MM.1S (cell line): ENCODE measurements around the gene CCL25.
"Not testable (repeated sequence)": the region's sequence is repeated elsewhere in the genome, so short reads cannot be mapped to it uniquely, and the experiment has no call there.

ENCODE experiments used
- DNase-seq: peaks from one replicate; pipeline ENCODE4 v3.0.0-alpha.2; 2015
- H2AFZ ChIP-seq: fragments of 300-600 bp; sonication (generic); 2 replicates; pipeline ENCODE4 v1.6.0; 2016; ENCODE audit warnings: antibody characterized with exemption, low read length
- H3F3A ChIP-seq: fragments of 300-600 bp; sonication (generic); 2 replicates; pipeline ENCODE4 v1.6.1; 2016; ENCODE audit warnings: mild to moderate bottlenecking, antibody characterized with exemption, low read length, moderate library complexity, mixed read lengths; ENCODE audit not compliant: insufficient read depth
- H3K27ac ChIP-seq: fragments of 300-600 bp; sonication (generic); 2 replicates; pipeline ENCODE4 v1.5.1; 2016; ENCODE audit warnings: mild to moderate bottlenecking, low read length
- H3K27me3 ChIP-seq: fragments of 300-600 bp; sonication (generic); replicated peaks from 2 replicates; pipeline ENCODE4 v1.6.0; 2016; ENCODE audit warnings: low read length; ENCODE audit not compliant: insufficient read depth
- H3K36me3 ChIP-seq: fragments of 300-600 bp; sonication (generic); replicated peaks from 2 replicates; pipeline ENCODE4 v1.6.1; 2016; ENCODE audit warnings: mild to moderate bottlenecking, low read length, mixed read lengths; ENCODE audit not compliant: insufficient read depth
- H3K4me1 ChIP-seq: fragments of 300-600 bp; sonication (generic); 2 replicates; pipeline ENCODE4 v1.6.1; 2016; ENCODE audit warnings: low read length, mixed read lengths
- H3K4me2 ChIP-seq: fragments of 300-600 bp; sonication (generic); 2 replicates; pipeline ENCODE4 v1.6.0; 2016; ENCODE audit warnings: low read depth, low read length
- H3K4me3 ChIP-seq: fragments of 300-600 bp; sonication (generic); 2 replicates; pipeline ENCODE4 v1.5.1; 2016; ENCODE audit warnings: low read length, mixed read lengths
- H3K79me2 ChIP-seq: fragments of 300-600 bp; sonication (generic); 2 replicates; pipeline ENCODE4 v1.6.1; 2016; ENCODE audit warnings: mixed run types, low read length, mixed read lengths
- H3K9ac ChIP-seq: fragments of 300-600 bp; sonication (generic); 2 replicates; pipeline ENCODE4 v1.6.1; 2016; ENCODE audit warnings: low read length, mixed read lengths
- H3K9me2 ChIP-seq: fragments of 300-600 bp; sonication (generic); replicated peaks from 2 replicates; pipeline ENCODE4 v1.6.1; 2016; ENCODE audit warnings: mild to moderate bottlenecking, low read length, mixed read lengths; ENCODE audit not compliant: insufficient read depth
- H3K9me3 ChIP-seq: fragments of 300-600 bp; sonication (generic); replicated peaks from 2 replicates; pipeline ENCODE4 v1.6.1; 2016; ENCODE audit warnings: mild to moderate bottlenecking, low read length, mixed read lengths; ENCODE audit not compliant: insufficient read depth
- H4K20me1 ChIP-seq: fragments of 300-600 bp; sonication (generic); 2 replicates; pipeline ENCODE4 v1.6.1; 2016; ENCODE audit warnings: mild to moderate bottlenecking, low read length, moderate library complexity, mixed read lengths; ENCODE audit not compliant: insufficient read depth
- EZH2 ChIP-seq: fragments of 300-600 bp; sonication (generic); optimal IDR thresholded peaks from 2 replicates; pipeline ENCODE3; 2017; ENCODE audit warnings: low read depth, mild to moderate bottlenecking, antibody characterized with exemption, low read length, mixed read lengths
- EZH2phosphoT487 ChIP-seq: fragments of 300-600 bp; sonication (generic); IDR thresholded peaks from 2 replicates; pipeline ENCODE4 v1.6.1; 2018; ENCODE audit warnings: antibody characterized with exemption, low read length
- TF ChIP-seq, protein P1 (sequence below): fragments of 300-600 bp; sonication (generic); IDR thresholded peaks from 2 replicates; pipeline ENCODE4 v1.5.1; 2016; ENCODE audit warnings: antibody characterized with exemption, low read length, mixed read lengths

Gene CCL25

DNA sequence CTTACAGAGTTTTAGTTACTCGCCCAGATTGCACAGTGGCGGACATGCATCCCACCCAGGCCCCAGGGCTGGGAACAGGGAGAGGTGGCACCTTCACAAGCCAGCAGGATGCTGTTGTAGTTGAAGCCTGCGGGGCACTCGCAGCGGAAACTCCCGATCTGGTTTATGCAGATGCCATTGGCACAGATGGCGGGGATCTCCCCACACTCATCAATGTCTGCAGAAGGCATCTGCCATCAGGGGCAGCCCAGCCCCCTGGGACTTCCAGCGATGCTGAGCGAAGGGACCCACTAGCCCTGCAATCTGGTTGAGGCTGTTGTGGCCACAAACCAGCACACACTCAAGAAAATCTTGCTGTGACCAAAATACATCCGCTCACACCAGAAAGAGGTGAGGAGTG is 44.6 kb downstream of the CCL25 start:
- H3K27me3 ChIP-seq, result peaks cover 73% of the 10 kb centered on the region
- no peak overlapping the region for H2AFZ ChIP-seq
- H3K4me3 ChIP-seq, result no peak overlapping the region
- H3K36me3 ChIP-seq, result no peaks in the 10 kb centered on the region
- H3K4me1 ChIP-seq, result no peaks in the 10 kb centered on the region
- H3K9me3 ChIP-seq, result 0 out of 2 replicates have a peak, but pooled peaks cover 5% of the 10 kb centered on the region
- no peak for DNase-seq
- no peak overlapping the region for H3K9ac ChIP-seq
- TF ChIP-seq EZH2phosphoT487 (no peak), EZH2 (no peak)
- TF ChIP-seq, protein P1, sequence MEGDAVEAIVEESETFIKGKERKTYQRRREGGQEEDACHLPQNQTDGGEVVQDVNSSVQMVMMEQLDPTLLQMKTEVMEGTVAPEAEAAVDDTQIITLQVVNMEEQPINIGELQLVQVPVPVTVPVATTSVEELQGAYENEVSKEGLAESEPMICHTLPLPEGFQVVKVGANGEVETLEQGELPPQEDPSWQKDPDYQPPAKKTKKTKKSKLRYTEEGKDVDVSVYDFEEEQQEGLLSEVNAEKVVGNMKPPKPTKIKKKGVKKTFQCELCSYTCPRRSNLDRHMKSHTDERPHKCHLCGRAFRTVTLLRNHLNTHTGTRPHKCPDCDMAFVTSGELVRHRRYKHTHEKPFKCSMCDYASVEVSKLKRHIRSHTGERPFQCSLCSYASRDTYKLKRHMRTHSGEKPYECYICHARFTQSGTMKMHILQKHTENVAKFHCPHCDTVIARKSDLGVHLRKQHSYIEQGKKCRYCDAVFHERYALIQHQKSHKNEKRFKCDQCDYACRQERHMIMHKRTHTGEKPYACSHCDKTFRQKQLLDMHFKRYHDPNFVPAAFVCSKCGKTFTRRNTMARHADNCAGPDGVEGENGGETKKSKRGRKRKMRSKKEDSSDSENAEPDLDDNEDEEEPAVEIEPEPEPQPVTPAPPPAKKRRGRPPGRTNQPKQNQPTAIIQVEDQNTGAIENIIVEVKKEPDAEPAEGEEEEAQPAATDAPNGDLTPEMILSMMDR, result no peak
- no peaks in the 10 kb centered on the region for H4K20me1 ChIP-seq
- H3K9me2 ChIP-seq, result no peaks in the 10 kb centered on the region
- no peaks in the 10 kb centered on the region for H3F3A ChIP-seq
- no peaks in the 10 kb centered on the region for H3K79me2 ChIP-seq
- H3K27ac ChIP-seq, result no peak overlapping the region
- H3K4me2 ChIP-seq, result no peak overlapping the region

GRCh38 chr19:8097681-8098567 is 45.4 kb downstream of the CCL25 start:
- 0 out of 2 replicates have a peak, but pooled peaks cover 5% of the 10 kb centered on the region for H3K9me3 ChIP-seq
- TF ChIP-seq, protein P1, result no peak
- TF ChIP-seq EZH2 (no peak), EZH2phosphoT487 (no peak)
- peaks cover 75% of the 10 kb centered on the region for H3K27me3 ChIP-seq
- H3K9me2 ChIP-seq, result no peaks in the 10 kb centered on the region
- H3K4me2 ChIP-seq, result no peak overlapping the region
- no peak overlapping the region for H3K27ac ChIP-seq
- no peaks in the 10 kb centered on the region for H3K36me3 ChIP-seq
- H4K20me1 ChIP-seq, result no peaks in the 10 kb centered on the region
- no peak overlapping the region for H3K9ac ChIP-seq
- no peak overlapping the region for H3K4me3 ChIP-seq
- H2AFZ ChIP-seq, result no peak overlapping the region
- no peaks in the 10 kb centered on the region for H3K79me2 ChIP-seq
- H3K4me1 ChIP-seq, result no peaks in the 10 kb centered on the region
- DNase-seq, result no peak
- no peaks in the 10 kb centered on the region for H3F3A ChIP-seq

GRCh38 chr19:8101311-8101710 is 48.8 kb downstream of the CCL25 start:
- Histone ChIP-seq H3K9me3 (no peaks in the 10 kb centered on the region), H3K4me1 (no peaks in the 10 kb centered on the region), H2AFZ (no peak overlapping the region), H3K79me2 (no peaks in the 10 kb centered on the region), H3K27me3 (peaks cover 82% of the 10 kb centered on the region), H3K9ac (no peak overlapping the region), H3K9me2 (no peaks in the 10 kb centered on the region), H3K27ac (no peak overlapping the region), H3K36me3 (no peaks in the 10 kb centered on the region), H3K4me3 (no peak overlapping the region), H4K20me1 (no peaks in the 10 kb centered on the region), H3K4me2 (no peak overlapping the region), H3F3A (no peaks in the 10 kb centered on the region)
- TF ChIP-seq EZH2 (no peak), EZH2phosphoT487 (no peak)
- TF ChIP-seq, protein P1, result no peak
- DNase-seq, result no peak

GRCh38 chr19:8101910-8102309 is 49.4 kb downstream of the CCL25 start:
- peaks cover 83% of the 10 kb centered on the region for H3K27me3 ChIP-seq
- not testable (repeated sequence) for H3K27ac ChIP-seq, H3F3A ChIP-seq, H3K36me3 ChIP-seq, H2AFZ ChIP-seq, H3K4me2 ChIP-seq, H3K9me2 ChIP-seq, H3K9ac ChIP-seq, H3K79me2 ChIP-seq, H3K9me3 ChIP-seq, H4K20me1 ChIP-seq, H3K4me1 ChIP-seq, DNase-seq, H3K4me3 ChIP-seq
